ENCODE measurements around the gene ZNF670. TPM values are rescaled to one million over a fixed set of nuclear protein-coding genes. Genes with fewer than 3 reads are reported as not detected.

ZNF670 gene
- total RNA-seq, 1 donor from 2014 or later, result 13.0 TPM

DNA sequence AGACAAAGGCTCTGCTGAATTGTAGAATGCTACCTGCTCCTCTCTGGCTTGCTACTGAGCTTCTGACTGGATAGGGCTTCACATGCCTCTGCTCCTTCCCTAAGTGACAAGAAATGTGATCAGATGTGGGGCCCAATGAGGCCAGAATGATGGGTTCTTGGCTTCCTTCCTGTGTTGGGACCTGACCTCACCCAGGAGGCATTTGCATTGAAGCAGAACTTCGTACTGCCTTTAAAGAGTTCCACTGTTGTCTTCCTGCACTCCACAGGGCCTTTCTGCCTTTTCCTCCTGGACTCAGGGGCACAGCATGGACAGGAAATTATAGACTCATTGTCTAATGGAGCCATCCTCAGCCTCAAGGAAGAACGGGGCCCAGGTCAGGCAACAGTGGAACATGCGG is 14.3 kb downstream of the ZNF670 start:
- H3K4me3 Mint-ChIP-seq (ENCODE audit: low read depth), result no peak overlapping the region
- TF ChIP-seq, protein P1, sequence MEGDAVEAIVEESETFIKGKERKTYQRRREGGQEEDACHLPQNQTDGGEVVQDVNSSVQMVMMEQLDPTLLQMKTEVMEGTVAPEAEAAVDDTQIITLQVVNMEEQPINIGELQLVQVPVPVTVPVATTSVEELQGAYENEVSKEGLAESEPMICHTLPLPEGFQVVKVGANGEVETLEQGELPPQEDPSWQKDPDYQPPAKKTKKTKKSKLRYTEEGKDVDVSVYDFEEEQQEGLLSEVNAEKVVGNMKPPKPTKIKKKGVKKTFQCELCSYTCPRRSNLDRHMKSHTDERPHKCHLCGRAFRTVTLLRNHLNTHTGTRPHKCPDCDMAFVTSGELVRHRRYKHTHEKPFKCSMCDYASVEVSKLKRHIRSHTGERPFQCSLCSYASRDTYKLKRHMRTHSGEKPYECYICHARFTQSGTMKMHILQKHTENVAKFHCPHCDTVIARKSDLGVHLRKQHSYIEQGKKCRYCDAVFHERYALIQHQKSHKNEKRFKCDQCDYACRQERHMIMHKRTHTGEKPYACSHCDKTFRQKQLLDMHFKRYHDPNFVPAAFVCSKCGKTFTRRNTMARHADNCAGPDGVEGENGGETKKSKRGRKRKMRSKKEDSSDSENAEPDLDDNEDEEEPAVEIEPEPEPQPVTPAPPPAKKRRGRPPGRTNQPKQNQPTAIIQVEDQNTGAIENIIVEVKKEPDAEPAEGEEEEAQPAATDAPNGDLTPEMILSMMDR (IDR thresholded peaks at IDR 0.05; ENCODE audit: unreplicated experiment), result no peak
- H3K4me1 Mint-ChIP-seq (ENCODE audit: low read depth), result no peaks in the 10 kb centered on the region
- H3K9me3 Mint-ChIP-seq (ENCODE audit: low read depth), result peaks cover 65% of the 10 kb centered on the region
- H3K36me3 Mint-ChIP-seq (ENCODE audit: insufficient read depth), result peaks cover 74% of the 10 kb centered on the region
- H3K27me3 Mint-ChIP-seq, result no peaks in the 10 kb centered on the region
- DNase-seq (ENCODE audit: low spot score, unreplicated experiment), result no peak
- H3K27ac Mint-ChIP-seq, result no peak overlapping the region

- no peaks in the 10 kb centered on the region for H3K4me1 Mint-ChIP-seq (ENCODE audit: low read depth)
- peaks cover 77% of the 10 kb centered on the region for H3K36me3 Mint-ChIP-seq (ENCODE audit: insufficient read depth)
Observed at GRCh38 chr1:247060771-247061170, 17.8 kb downstream of the ZNF670 start.

DNA sequence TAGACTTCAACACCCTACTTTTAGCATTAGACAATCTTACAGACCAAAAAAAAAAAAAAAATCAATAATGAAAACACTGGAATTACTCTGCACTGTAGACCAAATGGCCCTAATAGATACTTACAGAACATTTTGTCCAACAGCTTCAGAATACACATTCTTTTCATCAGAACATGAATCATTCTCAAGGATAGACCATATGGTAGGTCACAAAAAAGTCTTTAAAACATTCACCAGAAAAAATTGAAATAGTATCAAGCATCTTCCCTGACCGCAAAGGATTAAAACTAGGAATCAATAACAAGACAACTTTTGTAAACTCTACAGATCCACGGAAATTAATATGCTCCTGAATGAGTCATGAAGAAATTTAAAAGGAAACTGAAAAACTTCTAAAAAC is 22.5 kb downstream of the ZNF670 start:
- peaks cover 78% of the 10 kb centered on the region for H3K9me3 Mint-ChIP-seq (ENCODE audit: low read depth)
- no peaks in the 10 kb centered on the region for H3K27me3 Mint-ChIP-seq
- no peaks in the 10 kb centered on the region for H3K4me1 Mint-ChIP-seq (ENCODE audit: low read depth)
- DNase-seq (ENCODE audit: low spot score, unreplicated experiment), result no peak
- H3K4me3 Mint-ChIP-seq (ENCODE audit: low read depth), result no peak overlapping the region
- no peak overlapping the region for H3K27ac Mint-ChIP-seq
- H3K36me3 Mint-ChIP-seq (ENCODE audit: insufficient read depth), result peaks cover 77% of the 10 kb centered on the region
- TF ChIP-seq, protein P1 (IDR thresholded peaks at IDR 0.05; ENCODE audit: unreplicated experiment), result no peak

More at GRCh38 chr1:247060771-247061170, 17.8 kb downstream of the ZNF670 start:
- Mint-ChIP-seq H3K27me3 (no peaks in the 10 kb centered on the region), H3K9me3 (ENCODE audit: low read depth) (peaks cover 71% of the 10 kb centered on the region), H3K4me3 (ENCODE audit: low read depth) (no peak overlapping the region), H3K27ac (no peak overlapping the region)
- no peak for DNase-seq (ENCODE audit: low spot score, unreplicated experiment)
- TF ChIP-seq, protein P1 (IDR thresholded peaks at IDR 0.05; ENCODE audit: unreplicated experiment), result no peak

DNA sequence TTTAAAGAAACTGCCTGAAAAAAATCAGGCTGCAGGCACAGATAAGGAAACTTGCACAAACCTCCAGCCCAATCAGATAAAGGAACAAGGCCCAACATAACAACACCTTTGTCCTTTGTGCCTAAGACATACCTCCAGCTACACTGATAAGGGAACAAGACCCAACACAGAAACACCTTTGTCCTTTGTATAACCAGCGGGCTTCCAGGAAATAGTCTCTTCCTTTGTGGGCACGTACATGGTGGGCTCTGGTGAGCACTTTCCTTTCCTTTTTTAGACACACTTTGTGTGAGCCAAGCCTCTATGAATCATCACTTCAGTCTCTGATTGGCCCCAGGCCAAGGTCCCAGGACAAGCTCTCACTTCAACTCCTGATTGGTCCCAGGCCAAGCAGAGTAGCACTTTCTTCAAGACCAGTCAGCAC is 23.6 kb downstream of the ZNF670 start:
- H3K4me1 Mint-ChIP-seq (ENCODE audit: low read depth), result no peaks in the 10 kb centered on the region
- H3K4me3 Mint-ChIP-seq (ENCODE audit: low read depth), result no peak overlapping the region
- DNase-seq (ENCODE audit: low spot score, unreplicated experiment), result no peak
- TF ChIP-seq, protein P1 (IDR thresholded peaks at IDR 0.05; ENCODE audit: unreplicated experiment), result no peak
- no peak overlapping the region for H3K27ac Mint-ChIP-seq
- no peaks in the 10 kb centered on the region for H3K27me3 Mint-ChIP-seq
- peaks cover 76% of the 10 kb centered on the region for H3K9me3 Mint-ChIP-seq (ENCODE audit: low read depth)
- peaks cover 76% of the 10 kb centered on the region for H3K36me3 Mint-ChIP-seq (ENCODE audit: insufficient read depth)

DNA sequence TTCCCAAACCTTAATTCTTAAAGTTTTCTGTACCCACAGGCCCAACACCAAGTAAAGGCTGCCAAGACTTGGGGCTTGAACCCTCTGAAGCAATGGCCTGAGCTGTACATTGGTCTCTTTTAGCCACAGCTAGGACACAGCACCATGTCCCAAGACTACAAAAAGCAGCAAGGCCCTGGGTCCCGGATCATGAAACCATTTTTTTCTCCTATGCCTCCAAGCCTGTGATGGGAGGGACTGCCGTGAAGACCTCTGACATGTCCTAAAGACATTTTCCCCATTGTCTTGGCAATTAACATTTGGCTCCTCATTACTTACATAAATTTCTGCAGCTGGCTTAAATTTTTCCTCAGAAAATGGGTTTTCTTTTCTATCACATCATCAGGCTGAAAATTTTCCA is 30.9 kb downstream of the ZNF670 start:
- Mint-ChIP-seq H3K4me1 (ENCODE audit: low read depth) (no peaks in the 10 kb centered on the region), H3K9me3 (ENCODE audit: low read depth) (peaks cover 71% of the 10 kb centered on the region), H3K36me3 (ENCODE audit: insufficient read depth) (peaks cover 77% of the 10 kb centered on the region), H3K27me3 (no peaks in the 10 kb centered on the region), H3K4me3 (ENCODE audit: low read depth) (no peak overlapping the region), H3K27ac (no peak overlapping the region)
- TF ChIP-seq, protein P1 (IDR thresholded peaks at IDR 0.05; ENCODE audit: unreplicated experiment), result no peak
- no peak for DNase-seq (ENCODE audit: low spot score, unreplicated experiment)

Measured in progenitor cell of endocrine pancreas (in vitro differentiated cells).